Panc1 (cell line): ENCODE data around the gene KIF21A.

Source experiments
- CTCF ChIP-seq: fragments of 450-650 bp; IDR thresholded peaks from 2 replicates; pipeline ENCODE4 v1.5.1; 2017; ENCODE audit warnings: mild to moderate bottlenecking
- POLR2AphosphoS5 ChIP-seq: IDR thresholded peaks from 2 replicates; pipeline ENCODE4 v1.6.1; 2012; ENCODE audit warnings: mild to moderate bottlenecking, low read depth, low read length, moderate library complexity
- TCF7L2 ChIP-seq: IDR thresholded peaks from 2 replicates; pipeline ENCODE4 v1.6.1; 2011; ENCODE audit warnings: mild to moderate bottlenecking, low read depth, low read length, inconsistent platforms
- TF ChIP-seq, protein P1 (sequence below), 2 experiments: IDR thresholded peaks; 2 replicates each; pipeline ENCODE4 v1.6.1; 2011 to 2012; ENCODE audit warnings: low read depth in 2 of 2, control low read depth in 1 of 2, low read length in 1 of 2, mild to moderate bottlenecking in 1 of 2, moderate library complexity in 1 of 2; ENCODE audit not compliant: insufficient read depth in 1 of 2

DNA sequence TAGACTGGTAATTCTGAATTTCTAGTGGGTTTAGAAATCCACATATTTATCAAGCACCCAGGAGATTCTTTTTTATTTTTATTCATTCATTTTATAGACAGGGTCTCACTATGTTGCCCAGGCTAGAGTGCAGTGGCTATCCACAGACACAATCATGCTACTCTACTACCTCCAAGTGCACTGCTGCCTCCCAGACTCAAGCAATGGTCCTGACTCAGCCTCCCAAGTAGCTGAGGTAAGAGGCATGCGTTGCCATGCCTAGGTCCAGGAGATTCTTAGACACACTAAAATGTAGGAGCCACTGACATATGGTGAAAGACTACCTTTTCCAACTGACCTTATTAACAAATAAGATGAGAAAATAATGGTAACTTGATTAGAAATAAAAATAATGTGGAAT, 38.9 kb downstream of the KIF21A start:
- TF ChIP-seq POLR2AphosphoS5 = no peak
- TF ChIP-seq CTCF = no peak
- no peak for TF ChIP-seq TCF7L2
- TF ChIP-seq, protein P1, sequence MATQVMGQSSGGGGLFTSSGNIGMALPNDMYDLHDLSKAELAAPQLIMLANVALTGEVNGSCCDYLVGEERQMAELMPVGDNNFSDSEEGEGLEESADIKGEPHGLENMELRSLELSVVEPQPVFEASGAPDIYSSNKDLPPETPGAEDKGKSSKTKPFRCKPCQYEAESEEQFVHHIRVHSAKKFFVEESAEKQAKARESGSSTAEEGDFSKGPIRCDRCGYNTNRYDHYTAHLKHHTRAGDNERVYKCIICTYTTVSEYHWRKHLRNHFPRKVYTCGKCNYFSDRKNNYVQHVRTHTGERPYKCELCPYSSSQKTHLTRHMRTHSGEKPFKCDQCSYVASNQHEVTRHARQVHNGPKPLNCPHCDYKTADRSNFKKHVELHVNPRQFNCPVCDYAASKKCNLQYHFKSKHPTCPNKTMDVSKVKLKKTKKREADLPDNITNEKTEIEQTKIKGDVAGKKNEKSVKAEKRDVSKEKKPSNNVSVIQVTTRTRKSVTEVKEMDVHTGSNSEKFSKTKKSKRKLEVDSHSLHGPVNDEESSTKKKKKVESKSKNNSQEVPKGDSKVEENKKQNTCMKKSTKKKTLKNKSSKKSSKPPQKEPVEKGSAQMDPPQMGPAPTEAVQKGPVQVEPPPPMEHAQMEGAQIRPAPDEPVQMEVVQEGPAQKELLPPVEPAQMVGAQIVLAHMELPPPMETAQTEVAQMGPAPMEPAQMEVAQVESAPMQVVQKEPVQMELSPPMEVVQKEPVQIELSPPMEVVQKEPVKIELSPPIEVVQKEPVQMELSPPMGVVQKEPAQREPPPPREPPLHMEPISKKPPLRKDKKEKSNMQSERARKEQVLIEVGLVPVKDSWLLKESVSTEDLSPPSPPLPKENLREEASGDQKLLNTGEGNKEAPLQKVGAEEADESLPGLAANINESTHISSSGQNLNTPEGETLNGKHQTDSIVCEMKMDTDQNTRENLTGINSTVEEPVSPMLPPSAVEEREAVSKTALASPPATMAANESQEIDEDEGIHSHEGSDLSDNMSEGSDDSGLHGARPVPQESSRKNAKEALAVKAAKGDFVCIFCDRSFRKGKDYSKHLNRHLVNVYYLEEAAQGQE (IDR thresholded peaks at IDR 0.05; ENCODE audit: insufficient read depth in 1 of 2, low read depth in 2 of 2, low read length in 1 of 2) = no peak
